GM12878 (cell line): Measurements from ENCODE around the gene GCNT1. TPM values are rescaled to one million over a fixed set of nuclear protein-coding genes. Genes with fewer than 3 reads are reported as not detected.

Experiments
- ATAC-seq: fragments of 200-7000 bp; cut with Tn5 transposase; 3 replicates; pipeline ENCODE4 v1.9.1; 2020; ENCODE audit warnings: mild to moderate bottlenecking, moderate library complexity
- BruUV-seq: library from RNA; stranded (reverse); fragments of 400-500 nt; replicated peaks from 2 replicates; lab custom pipeline; 2021; lab: Mats Ljungman, UMichigan
- CTCF ChIA-PET: fragments of 300-600 bp; sonication (Branson Sonifier 250); formaldehyde crosslinking; extraction: SDS; loops from one replicate; lab custom pipeline; 2021; ENCODE audit warnings: inconsistent platforms; lab: Yijun Ruan, JAX
- POLR2A ChIA-PET: fragments of 350-600 bp; formaldehyde crosslinking; extraction: SDS; loops from one replicate; lab custom pipeline; 2021; ENCODE audit warnings: inconsistent platforms; lab: Charles Lee
- RAD21 ChIA-PET: fragments of 300-600 bp; sonication (Branson Sonifier 250); formaldehyde crosslinking; loops from one replicate; lab custom pipeline; 2023; ENCODE audit warnings: antibody characterized with exemption; ENCODE audit not compliant: unreplicated experiment; lab: Charles Lee
- SMC1A ChIA-PET: fragments of 300-600 bp; sonication (Branson Sonifier 250); formaldehyde crosslinking; loops from one replicate; lab custom pipeline; 2023; ENCODE audit not compliant: unreplicated experiment, uncharacterized antibody; lab: Charles Lee
- DNase-seq: peaks from one replicate; pipeline ENCODE4 v3.0.0-alpha.2; 2011; ENCODE audit warnings: low read depth, low spot score
- FAIRE-seq: peaks from 3 replicates; lab custom pipeline; 2011; peaks lifted over from hg19 to GRCh38; lab: Jason Lieb, UNC
- H2AFZ ChIP-seq: 2 replicates; pipeline ENCODE4 v1.6.0; 2011; ENCODE audit warnings: low read depth, low read length, control low read depth; ENCODE audit not compliant: control insufficient read depth
- H3K27ac ChIP-seq: 2 replicates; pipeline ENCODE4 v1.5.1; 2011; ENCODE audit warnings: control low read depth; ENCODE audit not compliant: control insufficient read depth, insufficient read depth
- H3K27me3 ChIP-seq, 2 experiments: replicated peaks in 1 of 2; 2 replicates each; pipeline versions ENCODE4 v1.6.0 to v1.6.1; 2011; ENCODE audit warnings: low read length in 1 of 2; ENCODE audit not compliant: control insufficient read depth in 2 of 2, insufficient read depth in 2 of 2
- H3K36me3 ChIP-seq, 2 experiments: 2 replicates each; pipeline ENCODE4 v1.5.1; 2011; ENCODE audit warnings: low read length in 1 of 2; ENCODE audit not compliant: control insufficient read depth in 2 of 2, insufficient read depth in 2 of 2
- H3K4me1 ChIP-seq: 2 replicates; pipeline ENCODE4 v1.6.1; 2011; ENCODE audit warnings: mild to moderate bottlenecking, low read length, moderate library complexity, mixed read lengths; ENCODE audit not compliant: control insufficient read depth, insufficient read depth
- H3K4me2 ChIP-seq: 2 replicates; pipeline ENCODE4 v1.6.0; 2011; ENCODE audit warnings: control low read depth; ENCODE audit not compliant: control insufficient read depth, insufficient read depth
- H3K4me3 ChIP-seq: fragments of 200-600 bp; sonication (generic); 2 replicates; pipeline ENCODE4 v1.5.1; 2016
- H3K79me2 ChIP-seq: 2 replicates; pipeline ENCODE4 v1.6.0; 2011; ENCODE audit warnings: low read length; ENCODE audit not compliant: control insufficient read depth, insufficient read depth
- H3K9ac ChIP-seq: 2 replicates; pipeline ENCODE4 v1.8.0; 2011; ENCODE audit warnings: low read length, control low read depth, mixed read lengths; ENCODE audit not compliant: control insufficient read depth, insufficient read depth
- H3K9me3 ChIP-seq: replicated peaks from 3 replicates; pipeline ENCODE4 v1.5.1; 2011; ENCODE audit warnings: mild to moderate bottlenecking, low read length; ENCODE audit not compliant: control insufficient read depth, insufficient read depth
- H4K20me1 ChIP-seq: 2 replicates; pipeline ENCODE4 v1.6.0; 2011; ENCODE audit not compliant: control insufficient read depth, insufficient read depth
- ETV6 ChIP-seq, 2 experiments: fragments of 450-650 bp in 1 of 2; IDR thresholded peaks in 1 of 2; conservative IDR thresholded peaks in 1 of 2; 2 replicates each; pipeline ENCODE4 v1.6.1; 2014; ENCODE audit warnings: antibody characterized with exemption in 1 of 2, borderline replicate concordance in 1 of 2, low read depth in 1 of 2, mild to moderate bottlenecking in 1 of 2, moderate library complexity in 1 of 2
- FOXM1 ChIP-seq: IDR thresholded peaks from 2 replicates; pipeline ENCODE4 v1.6.1; 2012; ENCODE audit warnings: low read depth, mild to moderate bottlenecking, inconsistent platforms, low read length, moderate library complexity
- JUNB ChIP-seq: IDR thresholded peaks from 2 replicates; pipeline ENCODE4 v1.6.1; 2016; ENCODE audit warnings: antibody characterized with exemption, mild to moderate bottlenecking
- KDM1A ChIP-seq: fragments of 200-600 bp; sonication (generic); IDR thresholded peaks from 2 replicates; pipeline ENCODE4 v1.6.1; 2016; ENCODE audit warnings: borderline replicate concordance
- NR2C1 ChIP-seq: fragments of 450-650 bp; IDR thresholded peaks from 2 replicates; pipeline ENCODE4 v1.6.1; 2017; ENCODE audit warnings: antibody characterized with exemption, mild to moderate bottlenecking, moderate library complexity
- SMAD5 ChIP-seq: IDR thresholded peaks from 2 replicates; pipeline ENCODE4 v1.6.1; 2016; ENCODE audit warnings: antibody characterized with exemption, low read depth
- WGBS: methylation state at CpG from one replicate; pipeline ENCODE4 v1.1.6; 2016; ENCODE audit warnings: low lambda C conversion rate; ENCODE audit not compliant: insufficient replicate concordance, insufficient coverage; ENCODE audit errors: missing lambda C conversion rate; 5-methylcytosine and 5-hydroxymethylcytosine counted together
- in situ Hi-C: fragments of 300-500 bp; cut with MboI; formaldehyde crosslinking; loops from 9 replicates; pipeline ENCODE4 v1.14.3; 2018; ENCODE audit warnings: mixed read lengths
- intact Hi-C: fragments of 100-400 bp; cut with micrococcal nuclease; formaldehyde crosslinking; loops from one replicate; pipeline ENCODE4 v1.14.2; 2022; ENCODE audit not compliant: unreplicated experiment
- polyA plus RNA-seq, 11 experiments: library from polyadenylated mRNA; depleted of rRNA in 4 of 11; unstranded in 6 of 11; stranded (reverse) in 5 of 11; fragments of >200 nt; fragmentation: Nextera tagmentation in 4 of 11; fragmentation: Illumina TruSeq in 1 of 11; extraction: Ambion mirVana in 4 of 11; extraction: Trizol in 1 of 11; gene quantifications; 1 replicate in 1 of 11; 2 replicates in 10 of 11; pipeline versions ENCODE4 v1.2.1 to v1.2.3, GENCODE V29; 2011 to 2016; ENCODE audit warnings: inconsistent platforms in 2 of 11, missing spikeins in 2 of 11, low read depth in 1 of 11
- total RNA-seq, 4 experiments: library from RNA; depleted of rRNA in 3 of 4; stranded (reverse); fragments of >200 nt in 3 of 4; fragmentation: Illumina TruSeq in 1 of 4; extraction: Trizol in 1 of 4; gene quantifications; 2 replicates each; pipeline versions ENCODE4 v1.2.1 to v1.2.3, GENCODE V29; 2013 to 2021

The GCNT1 gene
- total and polyA plus RNA-seq, 10 of the 15 experiments (the other 5 are each of a cell fraction or from before 2014, with no cell fraction given): 2.8 to 17.8 (median 7.1) TPM

DNA sequence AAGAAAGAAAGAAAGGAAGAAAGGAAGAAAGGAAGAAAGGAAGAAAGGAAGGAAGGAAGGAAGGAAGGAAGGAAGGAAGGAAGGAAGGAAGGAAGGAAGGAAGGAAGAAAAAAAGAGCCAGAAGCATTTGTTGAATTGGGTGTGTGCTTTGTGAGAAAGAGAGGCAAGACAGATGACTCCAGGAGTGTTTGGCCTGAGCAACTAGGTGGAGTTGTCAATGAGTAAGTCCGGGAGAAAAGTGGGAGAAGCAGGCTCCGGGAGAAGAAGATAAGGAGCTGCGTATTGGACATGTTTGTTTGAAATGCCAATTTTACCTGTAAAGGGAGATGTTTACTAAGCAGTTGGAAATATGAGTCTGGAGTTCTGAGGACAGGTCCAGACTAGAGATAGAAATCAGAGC is 15.1 kb upstream of the GCNT1 start:
- no peak for ATAC-seq
- peaks cover 2% of the 10 kb centered on the region; the same call in 1 of the 2 replicates for H3K79me2 ChIP-seq
- WGBS: 70% methylated on average over 3 of the region's 3 CpGs
- in situ Hi-C loops (no loop called here), intact Hi-C loops (no loop called here)
- CTCF ChIA-PET: interaction anchor here (0.6 to 2.9 kb wide), 5 partner anchors 22 to 215 kb away, joined by 3 to 8 read pairs (median 4); partner anchors contain the start of gene RFK
- H3K27me3 ChIP-seq: no peaks in the 10 kb centered on the region
- no peak overlapping the region for H2AFZ ChIP-seq
- H3K9ac ChIP-seq: no peak overlapping the region
- no peak overlapping the region for H3K27ac ChIP-seq
- no peaks in the 10 kb centered on the region for H3K36me3 ChIP-seq
- TF ChIP-seq NR2C1: no peak
- TF ChIP-seq FOXM1: no peak
- TF ChIP-seq ETV6 (conservative IDR thresholded peaks at IDR 0.05 in 1 of 2, IDR thresholded peaks at IDR 0.05 in 1 of 2; ENCODE audit: borderline replicate concordance in 1 of 2, low read depth in 1 of 2): no peak
- no peak for TF ChIP-seq KDM1A
- POLR2A ChIA-PET: no interaction called here
- peaks cover 30% of the 10 kb centered on the region for H3K4me1 ChIP-seq
- no TSS peak for BruUV-seq
- 0 out of 2 replicates have a peak overlapping the region, but pooled peaks have one; percentile 7 for H3K4me3 ChIP-seq
- no peaks in the 10 kb centered on the region for H3K9me3 ChIP-seq
- no peaks in the 10 kb centered on the region for H4K20me1 ChIP-seq
- RAD21 ChIA-PET: no interaction called here
- SMC1A ChIA-PET: interaction anchor here (0.8 to 3.9 kb wide), 3 partner anchors 48 to 215 kb away, joined by 3 to 19 read pairs (median 4); partner anchors contain the start of gene RFK
- no peak for DNase-seq
- FAIRE-seq: no peak
- H3K4me2 ChIP-seq: peak overlapping the region; percentile 35

DNA sequence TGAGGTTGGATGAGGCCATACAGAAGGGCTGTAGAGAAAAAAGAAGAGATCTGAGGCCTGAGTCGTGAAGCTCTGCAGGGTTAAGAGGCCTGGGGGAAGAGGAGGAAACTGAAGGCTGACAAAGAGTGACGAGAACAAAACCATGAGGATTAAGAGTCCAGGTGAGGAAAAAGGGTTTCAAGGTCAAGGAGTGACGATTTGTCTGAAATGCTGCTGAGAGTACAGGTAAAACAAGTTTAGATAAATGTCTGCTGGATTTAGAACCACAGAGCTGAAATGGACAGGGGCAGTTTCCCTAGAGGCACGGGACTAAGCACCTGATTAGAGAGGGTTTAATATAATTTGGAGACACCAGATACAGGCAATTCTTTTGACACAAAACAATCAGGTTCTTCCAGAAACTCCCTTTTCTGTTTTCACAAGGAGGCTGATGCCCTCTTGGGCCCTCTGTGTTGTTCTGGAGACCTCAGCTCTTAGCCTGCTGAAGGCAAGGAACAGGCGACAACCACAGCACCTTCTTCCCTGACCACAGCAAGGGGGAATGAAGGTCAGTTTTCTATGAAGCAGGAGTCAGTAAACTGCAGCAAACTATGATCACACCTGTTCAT is 14.6 kb upstream of the GCNT1 start:
- peak overlapping the region; percentile 7; the same call in 1 of the 2 replicates for H3K4me3 ChIP-seq
- ChIA-PET CTCF (interaction anchor here (1.3 to 3.4 kb wide), 5 partner anchors 22 to 219 kb away, joined by 3 to 30 read pairs (median 4); partner anchors contain the start of gene RFK), SMC1A (interaction anchor here (0.6 to 5.4 kb wide), 5 partner anchors 18 to 707 kb away, joined by 3 to 33 read pairs (median 4); partner anchors contain the start of gene RFK), RAD21 (no interaction called here), POLR2A (interaction anchor here (0.6 kb wide), 1 partner anchor 15 kb away, joined by 3 read pairs; no protein-coding TSS in a partner anchor)
- H3K36me3 ChIP-seq: no peaks in the 10 kb centered on the region
- no peak for ATAC-seq
- intact Hi-C loops (no loop called here), in situ Hi-C loops (no loop called here)
- H3K4me1 ChIP-seq: peaks cover 27% of the 10 kb centered on the region
- WGBS: 67% methylated on average over 5 of the region's 5 CpGs
- H3K4me2 ChIP-seq: peak overlapping the region; percentile 47
- no peak overlapping the region for H3K27ac ChIP-seq
- peak overlapping the region; percentile 26; the same call in 1 of the 2 replicates for H3K9ac ChIP-seq
- TF ChIP-seq SMAD5: no peak
- no peak for TF ChIP-seq JUNB
- H3K27me3 ChIP-seq: no peaks in the 10 kb centered on the region
- no peak for DNase-seq
- no peaks in the 10 kb centered on the region for H4K20me1 ChIP-seq
- no TSS peak for BruUV-seq
- H3K9me3 ChIP-seq: no peaks in the 10 kb centered on the region
- no peak overlapping the region for H2AFZ ChIP-seq
- FAIRE-seq: no peak
- H3K79me2 ChIP-seq: peaks cover 2% of the 10 kb centered on the region; the same call in 1 of the 2 replicates
